Inferior parietal cortex (tissue), 1 donor: ENCODE results near the gene TTC23.
A peak's percentile ranks its signal among the peaks of the same experiment; 100 is the strongest.

Experiments used
- DNase-seq: peaks from one replicate; pipeline ENCODE4 v3.0.0-alpha.2; 2016; ENCODE audit errors: extremely low spot score

The TTC23 gene, protein sequence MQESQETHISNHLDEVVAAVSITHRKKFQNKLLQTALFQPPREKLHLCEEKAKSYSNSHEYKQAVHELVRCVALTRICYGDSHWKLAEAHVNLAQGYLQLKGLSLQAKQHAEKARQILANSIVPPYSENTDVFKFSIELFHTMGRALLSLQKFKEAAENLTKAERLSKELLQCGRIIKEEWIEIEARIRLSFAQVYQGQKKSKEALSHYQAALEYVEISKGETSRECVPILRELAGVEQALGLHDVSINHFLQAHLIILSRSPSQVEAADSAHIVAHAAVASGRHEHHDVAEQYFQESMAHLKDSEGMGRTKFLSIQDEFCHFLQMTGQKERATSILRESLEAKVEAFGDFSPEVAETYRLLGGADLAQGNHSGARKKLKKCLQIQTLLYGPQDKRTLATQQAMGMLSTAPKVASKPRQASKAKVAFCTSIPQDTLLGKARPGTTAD

DNA sequence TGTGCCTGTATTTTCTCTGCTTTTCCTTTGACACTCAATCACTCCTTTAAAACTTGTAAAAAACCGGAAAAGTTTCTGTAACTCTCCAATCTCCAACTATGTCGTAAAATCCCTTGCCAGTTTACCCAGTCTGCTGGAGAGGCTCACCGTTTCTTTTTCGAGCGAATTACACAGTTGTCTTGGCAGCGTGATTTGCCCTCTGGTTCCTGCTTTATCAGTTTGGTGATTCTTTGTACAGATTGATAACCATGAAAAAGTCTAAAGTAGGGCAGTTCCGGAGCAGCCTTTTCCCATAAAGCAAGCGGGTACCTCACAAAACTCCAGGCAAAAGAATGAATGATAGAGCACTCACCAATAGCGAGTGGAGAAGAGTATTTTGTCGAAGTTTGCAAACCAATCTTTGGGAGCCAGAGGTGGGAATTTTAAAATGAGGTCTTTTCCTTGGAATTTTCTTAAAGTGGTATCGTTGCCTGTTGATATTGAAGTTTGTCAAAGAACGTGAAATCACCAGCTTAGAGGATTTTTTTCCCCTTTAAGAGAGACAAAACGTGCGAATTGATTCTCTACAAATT, at the start of gene TTC23:
TSS of gene TTC23 (minus strand) at position 312 of the 572 bp plus-strand sequence. CDS start 20,869 bp downstream, outside the sequence.
- DNase-seq, result peak; percentile 64

DNA sequence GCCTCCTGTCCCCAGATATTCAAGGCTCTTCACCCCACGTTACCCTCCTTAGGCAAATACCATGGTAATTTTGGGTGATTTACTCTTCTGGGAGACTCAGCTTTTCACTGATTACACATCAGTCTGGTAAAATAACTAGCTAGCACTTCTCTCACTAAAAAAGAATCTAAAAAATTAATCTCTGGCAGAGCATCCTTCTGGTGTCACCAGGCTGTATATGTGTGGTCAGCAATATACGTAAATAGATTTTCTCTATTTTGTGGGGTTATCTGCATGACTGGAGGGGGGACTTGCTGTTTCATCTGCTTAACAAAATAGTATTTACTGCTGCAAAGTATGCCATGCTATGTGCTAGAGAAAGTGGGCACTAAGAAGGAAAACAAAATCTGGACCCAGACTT, 47.0 kb upstream of the TTC23 start:
- no peak for DNase-seq

DNA sequence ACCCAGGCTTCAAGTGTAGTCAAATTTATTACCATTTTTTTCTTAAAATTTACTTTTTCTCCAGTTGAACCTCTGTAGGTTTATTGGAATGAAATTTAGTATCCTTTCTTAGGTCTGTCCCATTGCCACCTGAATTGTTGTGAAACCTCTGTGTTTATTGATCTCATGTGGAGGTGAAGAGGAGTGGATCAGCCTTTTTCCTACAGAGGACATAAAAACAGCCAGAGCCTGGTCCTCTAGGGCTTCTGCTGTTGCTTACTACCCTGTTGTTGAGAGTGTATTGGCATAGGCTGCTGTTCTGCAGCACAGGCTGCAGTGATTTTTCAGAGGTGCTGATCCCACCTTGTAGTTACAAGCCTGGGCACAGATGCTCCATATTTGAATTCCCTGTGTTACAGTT, 46.5 kb upstream of the TTC23 start:
- DNase-seq, result no peak

DNA sequence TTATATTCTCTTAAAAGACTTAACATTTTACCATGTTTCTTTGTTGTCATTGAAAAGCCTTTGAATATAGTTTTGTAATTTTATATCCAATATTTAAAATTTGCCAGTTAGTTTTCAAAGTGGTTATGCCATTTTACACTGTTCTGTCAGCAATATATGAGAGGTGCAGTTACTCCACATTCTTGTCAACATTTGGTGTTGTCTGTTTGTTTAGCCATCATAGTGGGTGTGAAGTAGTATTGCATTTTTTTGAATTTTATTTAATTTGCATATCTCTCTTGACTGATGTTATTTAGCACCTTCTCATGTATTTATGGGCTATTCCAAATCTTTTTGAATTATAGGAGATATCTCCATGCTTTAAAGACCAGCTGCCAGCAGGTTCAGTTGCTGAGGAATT, 42.3 kb upstream of the TTC23 start:
- DNase-seq, result no peak

DNA sequence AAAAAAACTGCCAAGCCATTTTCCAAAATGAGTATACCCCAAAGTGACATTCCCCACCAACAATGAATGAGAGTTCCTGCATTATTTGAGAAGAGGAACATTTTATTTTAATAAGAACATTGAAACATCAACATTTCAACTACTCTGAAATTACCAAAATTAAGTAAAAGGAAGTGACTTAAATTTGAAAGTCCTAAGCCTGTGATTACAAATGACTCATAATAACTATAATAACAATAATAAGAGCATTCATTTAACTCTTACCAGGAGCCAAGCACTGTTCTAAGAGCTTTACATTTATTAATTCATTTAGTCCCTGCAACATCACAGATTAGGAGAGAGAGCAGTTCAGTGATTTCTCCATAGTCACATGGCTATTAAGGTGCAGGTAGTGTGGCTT, 34.3 kb upstream of the TTC23 start:
- no peak for DNase-seq

DNA sequence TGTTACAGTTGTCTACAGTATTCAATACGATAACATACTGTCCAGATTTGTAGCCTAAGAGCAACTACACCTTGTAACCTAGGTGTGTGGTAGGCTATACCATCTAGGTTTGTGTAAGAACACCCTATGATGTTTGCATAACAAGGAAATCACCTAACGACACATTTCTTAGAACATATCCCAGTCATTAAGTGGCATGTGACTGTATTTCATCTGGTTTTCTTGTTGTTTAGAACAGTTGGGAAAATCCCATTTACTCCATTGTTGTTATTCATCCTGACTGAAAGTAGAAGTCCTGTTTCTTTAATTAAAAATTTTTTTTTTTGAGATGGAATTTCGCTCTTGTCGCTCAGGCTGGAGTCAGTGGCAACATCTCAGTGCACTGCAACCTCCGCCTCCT, 33.2 kb upstream of the TTC23 start:
- no peak for DNase-seq

DNA sequence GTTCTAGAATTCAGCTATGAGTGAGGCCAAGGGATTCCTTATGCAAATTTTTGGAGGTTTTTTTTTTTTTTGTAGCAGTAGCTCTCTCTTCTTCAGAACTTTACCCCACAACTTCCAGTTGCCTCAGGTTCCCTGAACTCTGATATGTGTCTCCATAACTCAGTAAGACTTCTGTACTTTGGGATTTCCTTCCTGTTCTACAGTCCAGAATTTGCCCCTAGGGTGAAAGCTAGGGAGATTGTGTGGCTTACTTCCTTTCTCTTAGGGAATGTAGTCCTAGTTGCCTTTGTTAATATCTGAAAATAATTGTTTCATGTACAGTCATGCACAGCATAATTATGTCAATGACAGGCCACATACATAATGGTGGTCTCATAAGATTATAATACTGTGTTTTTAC, 32.7 kb upstream of the TTC23 start:
- no peak for DNase-seq

DNA sequence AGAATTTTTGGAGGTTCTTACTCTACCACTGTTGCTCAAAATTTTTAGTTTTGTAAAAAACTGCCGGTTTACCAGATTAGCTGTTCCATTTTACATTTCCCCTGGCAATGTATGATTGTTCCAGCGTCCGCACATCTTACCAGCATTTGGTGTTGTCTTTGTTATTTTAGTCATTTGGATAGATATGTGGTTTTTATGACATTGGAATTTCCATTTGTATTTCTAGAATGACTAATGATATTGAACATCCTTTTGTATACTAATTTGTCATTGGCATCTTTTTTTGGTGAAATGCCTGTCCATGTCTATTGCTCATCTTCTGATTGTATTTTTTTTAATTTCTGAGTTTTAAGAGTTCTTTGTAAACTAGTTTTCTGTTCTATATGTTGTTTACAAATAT, 30.4 kb upstream of the TTC23 start:
- no peak for DNase-seq

DNA sequence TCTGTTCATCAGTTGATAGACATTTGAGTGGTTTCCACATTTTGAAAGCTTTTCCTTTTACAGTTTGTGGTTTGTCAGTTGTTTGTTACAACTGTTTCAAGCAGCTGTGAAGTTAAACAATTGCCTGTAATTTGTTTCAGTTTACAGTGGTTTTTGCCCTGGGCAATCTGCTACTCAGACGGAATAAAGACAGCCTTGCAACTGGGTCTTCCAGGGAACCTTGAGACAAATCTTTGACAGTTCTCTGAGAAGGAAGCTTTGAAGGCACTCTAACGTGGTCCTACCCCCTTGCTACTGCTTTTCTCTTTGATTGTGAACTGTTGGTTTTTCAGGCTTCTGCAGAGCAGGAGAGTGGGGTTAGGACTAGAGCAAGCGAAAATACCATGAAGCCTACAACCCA, 29.9 kb upstream of the TTC23 start:
- DNase-seq, result no peak

DNA sequence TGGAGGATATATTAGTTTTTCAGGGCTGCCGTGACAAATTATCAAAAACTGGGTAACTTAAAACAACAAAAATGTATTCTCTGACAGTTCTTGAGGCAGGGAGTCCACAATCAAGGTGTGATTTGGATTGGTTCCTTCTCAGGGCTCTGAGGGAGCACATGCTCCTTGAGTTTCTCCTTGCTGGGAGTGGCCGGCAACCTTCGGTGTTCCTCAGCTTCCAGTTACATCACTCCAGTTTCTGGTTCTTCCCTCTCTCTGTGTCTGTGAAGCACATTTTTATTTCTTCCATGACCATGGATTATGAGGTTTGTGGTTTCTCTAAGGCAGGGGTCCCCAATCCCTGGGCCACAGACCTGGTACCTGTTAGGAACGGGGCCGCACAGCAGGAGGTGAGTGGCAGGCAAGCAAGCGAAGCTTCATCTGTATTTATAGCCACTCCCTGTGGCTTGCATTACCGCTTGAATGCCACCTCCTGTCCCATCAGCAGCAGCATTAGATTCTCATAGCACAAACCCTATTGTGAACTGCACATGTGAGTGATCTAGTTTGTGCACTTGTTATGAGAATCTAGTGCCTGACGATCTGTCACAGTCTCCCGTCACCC, 26.2 kb upstream of the TTC23 start:
- DNase-seq, result no peak

DNA sequence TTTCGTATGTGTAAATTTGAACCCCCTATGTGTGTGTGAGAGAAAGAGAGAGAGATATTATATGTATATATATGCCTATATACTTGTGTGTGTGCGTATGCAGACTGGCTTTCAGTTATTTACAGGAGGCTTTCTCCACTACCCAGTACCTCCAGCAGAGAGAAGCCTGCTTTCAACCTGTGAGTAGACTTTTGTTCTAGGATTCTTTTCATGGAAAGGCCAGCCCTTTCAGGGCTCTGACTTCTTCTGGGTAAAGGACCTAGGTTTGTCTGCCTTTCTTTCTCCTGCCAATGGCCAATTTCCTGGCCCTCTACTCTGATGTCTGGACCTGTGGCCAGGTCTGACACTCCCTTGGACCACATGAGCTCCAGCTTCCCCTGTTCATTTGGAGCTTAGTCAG, 25.7 kb upstream of the TTC23 start:
- DNase-seq, result no peak

DNA sequence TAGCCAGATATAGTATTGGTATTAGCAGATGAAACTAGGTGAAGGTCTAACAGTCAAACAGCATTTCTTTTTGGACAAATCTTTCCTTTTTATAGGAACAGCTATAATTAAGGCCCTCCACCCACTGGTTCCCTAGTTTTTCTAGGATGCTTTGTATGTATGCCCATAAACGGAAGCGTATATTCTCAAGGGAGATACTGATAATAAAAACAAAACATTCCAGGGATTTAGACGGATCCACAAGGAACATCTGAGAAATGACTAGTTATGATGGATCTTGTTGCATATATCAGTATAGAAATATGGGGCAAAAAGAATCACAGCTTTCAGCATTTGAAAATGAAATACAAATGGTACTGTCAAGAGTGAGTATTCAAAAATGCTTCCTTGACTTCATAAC, 24.4 kb upstream of the TTC23 start:
- DNase-seq, result no peak

DNA sequence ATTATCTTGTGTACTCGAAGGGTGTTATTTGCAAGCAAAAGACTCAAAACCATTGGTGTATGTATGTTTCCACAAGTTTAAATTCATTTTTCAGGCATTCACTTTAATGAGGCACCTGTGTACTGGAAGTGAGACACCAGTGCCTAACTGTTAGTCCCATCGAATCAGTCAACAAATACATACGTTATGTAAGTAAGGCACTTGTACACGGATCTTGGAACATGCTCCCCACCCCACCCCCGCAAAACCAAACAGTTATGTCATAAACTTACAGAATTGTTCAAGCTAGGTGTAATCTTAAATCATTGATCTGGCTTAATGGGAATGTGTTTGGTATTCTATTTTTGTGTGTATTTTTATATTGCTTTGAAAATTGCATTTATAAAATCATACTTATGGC, 19.1 kb upstream of the TTC23 start:
- no peak for DNase-seq

DNA sequence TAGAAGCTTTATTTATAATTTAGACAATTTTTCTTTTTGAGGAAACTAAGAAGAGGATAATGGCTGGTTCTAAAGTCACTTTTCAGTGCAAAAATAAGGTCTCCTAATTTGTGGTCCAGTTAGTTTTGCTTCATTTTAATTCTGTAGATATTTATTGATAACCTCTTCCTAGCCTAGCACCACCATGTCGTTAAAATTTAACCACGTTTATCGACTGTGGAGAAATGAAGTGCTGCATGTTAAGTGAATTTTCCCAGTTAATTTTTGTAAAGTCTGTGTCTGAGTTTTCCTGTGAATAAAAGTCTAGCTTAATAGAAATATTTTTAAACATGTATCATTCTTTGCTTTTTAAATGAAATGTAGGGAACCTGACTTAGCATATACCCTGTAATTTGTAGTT, 18.6 kb upstream of the TTC23 start:
- DNase-seq, result no peak

DNA sequence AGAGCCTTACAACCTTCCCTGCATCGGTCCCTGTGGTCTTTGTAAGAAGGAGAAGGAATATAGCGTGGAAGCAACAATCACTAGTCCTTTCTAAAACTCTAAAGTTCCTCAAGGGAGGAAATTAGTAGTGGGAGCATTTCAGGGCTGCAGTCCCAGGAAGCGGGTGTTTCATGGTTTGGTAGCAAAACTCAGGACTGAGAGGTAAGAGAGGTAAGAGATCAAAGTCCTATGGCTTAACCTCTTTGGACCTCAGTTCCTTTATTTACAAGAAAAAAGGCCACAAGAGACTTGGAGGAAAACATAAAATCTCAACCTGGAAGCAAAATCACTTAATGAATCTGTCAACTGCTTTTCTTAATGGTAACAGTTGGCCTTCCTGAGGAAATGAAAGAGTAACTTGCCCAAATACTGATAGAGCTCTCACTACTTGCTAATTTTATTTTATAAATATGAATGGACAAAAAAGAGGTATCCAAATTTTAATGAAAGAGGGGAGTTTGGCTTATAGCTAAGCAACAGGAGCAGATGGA, 16.2 kb upstream of the TTC23 start:
- no peak for DNase-seq

DNA sequence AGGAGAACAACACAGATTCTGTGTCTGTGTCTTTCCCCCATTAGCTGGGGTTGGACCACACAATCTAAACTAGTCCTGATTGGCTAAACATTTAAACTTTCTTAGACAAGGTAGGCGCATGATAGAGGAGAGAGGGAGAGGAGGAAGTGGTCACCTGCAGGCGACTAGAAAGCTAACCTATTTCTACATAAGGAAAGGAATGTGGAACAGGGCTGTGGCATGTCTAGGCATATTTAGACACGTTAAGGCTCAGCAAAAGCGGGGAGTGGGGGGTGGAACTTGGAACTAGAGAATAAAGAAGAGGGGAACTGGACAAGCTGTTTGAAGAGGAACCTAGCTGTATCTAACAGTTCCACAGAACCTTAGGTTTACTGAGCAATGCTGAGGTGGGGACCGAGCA, 14.7 kb upstream of the TTC23 start:
- DNase-seq, result no peak

DNA sequence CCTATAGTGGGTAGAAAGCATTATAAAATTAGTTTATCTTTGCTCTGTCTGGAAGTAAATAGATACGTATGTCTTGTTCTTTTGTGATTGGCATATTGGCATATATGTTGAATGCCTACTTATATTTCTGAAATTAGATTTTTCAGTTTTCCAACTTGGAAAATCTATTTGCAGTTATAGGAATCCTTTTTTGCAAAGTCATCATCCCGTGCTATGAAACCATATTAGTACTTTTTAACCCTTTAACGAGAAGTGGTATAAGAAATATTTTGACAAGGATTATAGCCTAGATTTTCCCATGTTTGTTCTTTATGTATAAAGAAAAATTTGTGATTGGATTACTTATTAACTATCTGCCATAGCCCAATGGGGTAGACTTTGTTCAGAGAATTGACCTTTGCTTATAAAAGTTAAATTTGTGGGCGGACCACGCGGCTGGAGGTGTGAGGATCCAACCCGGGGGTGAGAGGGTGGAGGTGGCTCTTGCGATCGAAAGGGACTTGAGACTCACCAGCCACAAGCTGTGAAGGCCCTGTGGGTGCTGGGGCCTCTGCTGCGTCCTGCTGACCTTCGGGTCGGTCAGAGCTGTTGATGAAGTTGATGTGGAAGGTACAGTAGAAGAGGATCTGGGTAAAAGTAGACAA, 7.8 kb upstream of the TTC23 start:
- no peak for DNase-seq

DNA sequence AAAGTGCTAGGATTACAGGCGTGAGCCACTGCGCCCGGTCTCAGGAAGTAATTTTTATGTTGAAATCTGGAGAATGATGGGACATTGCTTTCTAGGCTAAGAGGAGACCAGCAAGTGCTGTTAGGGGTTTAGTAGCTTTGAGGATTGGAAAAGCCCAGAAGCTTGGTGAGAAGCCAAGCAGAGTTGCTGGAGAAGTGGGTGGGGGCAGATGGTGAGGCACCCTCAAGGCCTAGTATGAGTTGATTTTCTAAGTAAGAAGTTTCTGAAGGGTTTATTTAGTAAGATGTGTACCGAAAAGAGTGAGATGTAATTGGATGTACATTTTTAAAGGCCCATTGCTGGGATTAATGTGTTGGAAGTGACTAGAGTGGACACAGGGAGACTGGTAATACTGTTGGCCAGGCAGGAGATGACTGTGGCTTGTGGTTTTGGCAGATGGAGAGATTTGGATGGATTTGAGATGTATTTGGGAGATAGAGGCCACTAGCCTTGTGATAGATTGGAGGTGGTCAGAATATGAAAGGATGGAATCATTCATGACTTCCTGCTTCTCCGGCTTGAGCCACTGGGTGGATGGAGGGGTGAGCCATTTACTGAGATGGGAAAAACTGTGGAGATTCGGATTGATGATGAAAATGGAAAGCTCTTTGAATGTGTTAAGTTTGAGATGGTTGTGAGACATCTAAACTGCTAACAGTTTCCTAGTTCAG, 4.2 kb upstream of the TTC23 start:
- DNase-seq, result no peak

DNA sequence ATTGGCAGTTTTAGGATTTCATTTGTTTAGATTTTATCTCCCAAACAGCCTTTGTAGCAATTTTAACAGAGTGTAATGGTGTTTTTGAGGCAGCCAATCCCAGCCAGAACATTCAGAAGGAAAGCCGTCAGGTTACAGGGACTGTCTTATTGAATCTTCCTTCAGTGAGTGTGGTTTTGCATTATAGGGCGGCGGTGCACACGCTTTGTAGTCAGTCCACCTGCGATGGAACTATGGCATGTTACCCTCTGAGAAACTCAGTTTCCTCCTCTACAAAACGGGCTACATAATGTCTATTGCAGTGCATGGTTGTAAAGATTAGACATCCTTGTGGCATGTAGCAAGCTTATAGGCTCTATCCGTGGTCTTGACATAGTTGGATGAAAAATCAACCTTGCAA, 2.9 kb upstream of the TTC23 start:
- DNase-seq, result no peak

DNA sequence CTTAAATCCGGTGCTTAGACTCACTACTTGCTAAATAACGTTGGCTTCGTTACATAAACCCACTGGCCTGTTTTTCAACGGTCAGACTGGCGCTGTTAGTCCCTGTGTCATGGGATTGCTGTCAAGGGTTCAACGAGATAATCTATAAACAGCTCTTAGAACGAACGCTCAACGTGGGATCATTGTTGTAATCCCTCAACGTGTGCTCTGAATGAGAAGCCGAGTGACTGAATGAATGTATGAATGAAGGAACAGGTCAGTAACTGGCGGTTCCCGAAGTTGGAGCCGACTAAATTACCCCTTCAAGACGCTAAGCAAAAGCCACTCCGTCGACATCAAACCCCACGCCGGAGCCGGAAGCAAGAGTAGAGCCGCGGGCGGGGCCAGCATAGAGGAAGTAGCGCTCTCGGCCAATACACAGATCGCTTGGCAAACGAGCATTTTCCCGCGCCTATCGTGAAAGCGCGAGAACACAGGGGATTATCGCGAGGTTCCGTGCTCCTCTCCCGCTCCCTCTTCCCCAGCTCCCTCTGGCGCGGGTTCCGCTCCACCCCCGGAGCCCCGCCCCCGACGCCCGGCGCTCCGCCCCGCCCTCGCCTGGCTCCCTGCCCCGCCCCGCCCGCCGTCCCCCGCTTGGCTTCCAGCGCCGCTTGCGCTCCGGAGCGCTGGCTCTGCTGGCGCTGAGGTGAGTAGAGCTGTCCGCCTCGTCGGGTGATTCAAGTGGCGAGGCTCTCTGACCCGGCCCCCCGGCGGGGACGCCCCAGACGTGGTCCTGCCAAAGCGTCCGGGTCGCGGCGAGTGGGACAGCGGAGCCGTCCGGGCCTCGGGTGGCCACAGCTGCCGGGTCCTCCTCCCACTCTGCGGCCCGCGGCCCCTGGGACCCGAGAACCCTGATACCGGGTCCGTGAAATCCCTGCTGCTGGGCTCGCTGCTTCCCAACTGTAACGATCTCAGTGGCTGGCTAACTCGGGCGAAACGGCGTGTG, 1.8 kb upstream of the TTC23 start, which contains the start of gene LRRC28:
TSS of gene LRRC28 (plus strand) at position 625 of the 985 bp plus-strand sequence. CDS start 4,477 bp downstream, outside the sequence.
- peak; percentile 99 for DNase-seq
